K562 (cell line): ENCODE data around the gene BCL7B. TPM values are rescaled to one million over a fixed set of nuclear protein-coding genes. Genes with fewer than 3 reads are reported as not detected.

Experiments used
- CCNT2 ChIP-seq: IDR thresholded peaks from 2 replicates; pipeline ENCODE4 v1.6.1; 2011; ENCODE audit warnings: borderline replicate concordance, low read depth, mild to moderate bottlenecking, moderate library complexity, mixed read lengths, low read length; ENCODE audit not compliant: insufficient read length; ENCODE audit errors: extremely low read depth
- MAZ ChIP-seq, 2 experiments: fragments of 450-650 bp in 1 of 2; sonication (generic) in 1 of 2; formaldehyde crosslinking; IDR thresholded peaks in 1 of 2; conservative IDR thresholded peaks in 1 of 2; 2 replicates each; pipeline versions ENCODE4 v1.4.0 to v1.5.0; 2020; ENCODE audit warnings: mild to moderate bottlenecking in 1 of 2, missing genetic modification reagents in 1 of 2
- PHB2 ChIP-seq: fragments of 450-650 bp; IDR thresholded peaks from 2 replicates; pipeline ENCODE4 v1.6.1; 2017; ENCODE audit warnings: low read depth
- TAF7 ChIP-seq: fragments of 450-650 bp; IDR thresholded peaks from 2 replicates; pipeline ENCODE4 v1.6.1; 2016; ENCODE audit warnings: missing genetic modification characterization, missing compliant biosample characterization
- TOE1 ChIP-seq, 2 experiments: fragments of 450-650 bp in 1 of 2; sonication (generic) in 1 of 2; formaldehyde crosslinking in 1 of 2; IDR thresholded peaks; 2 replicates each; pipeline versions ENCODE4 v1.7.1 to v1.8.0; 2016 to 2022; ENCODE audit warnings: borderline replicate concordance in 2 of 2, mild to moderate bottlenecking in 2 of 2, antibody characterized with exemption in 1 of 2, inconsistent platforms in 1 of 2, low read depth in 1 of 2, missing genetic modification reagents in 1 of 2, moderate library complexity in 1 of 2
- ZNF133 ChIP-seq: fragments of 250-450 bp; sonication (Bioruptor Pico); IDR thresholded peaks from 2 replicates; pipeline ENCODE4 v1.4.0; 2020; ENCODE audit warnings: mild to moderate bottlenecking
- ZNF165 ChIP-seq: fragments of 250-450 bp; sonication (Bioruptor Pico); IDR thresholded peaks from 2 replicates; pipeline ENCODE4 v1.4.0; 2020; ENCODE audit warnings: borderline replicate concordance
- polyA plus RNA-seq, 8 experiments: library from polyadenylated mRNA; depleted of rRNA in 4 of 8; stranded (reverse) in 5 of 8; unstranded in 3 of 8; fragments of >200 nt; fragmentation: Nextera tagmentation in 2 of 8; fragmentation: Illumina TruSeq in 1 of 8; extraction: Ambion mirVana in 2 of 8; extraction: Trizol in 1 of 8; gene quantifications; 2 replicates each; pipeline versions ENCODE4 v1.2.1 to v1.2.3, GENCODE V29; 2011 to 2014; ENCODE audit warnings: inconsistent platforms in 1 of 8, missing spikeins in 1 of 8
- total RNA-seq, 7 experiments: library from RNA; depleted of rRNA in 6 of 7; stranded (reverse); fragments of >200 nt in 6 of 7; fragmentation: Illumina TruSeq in 2 of 7; extraction: Trizol in 2 of 7; gene quantifications; 2 replicates each; pipeline versions ENCODE4 v1.2.1 to v1.2.3, GENCODE V29; 2011 to 2021; ENCODE audit warnings: low replicate concordance in 1 of 7
- TF ChIP-seq, protein P1 (sequence below): fragments of 200-600 bp; sonication (generic); IDR thresholded peaks from one replicate; pipeline ENCODE4 v1.6.1; 2012; ENCODE audit warnings: mild to moderate bottlenecking, low read depth, low read length, inconsistent platforms
- TF ChIP-seq, protein P2 (sequence below), 2 experiments: fragments of 450-650 bp; IDR thresholded peaks; 2 replicates each; pipeline ENCODE4 v1.6.1; 2018; ENCODE audit warnings: mild to moderate bottlenecking in 2 of 2, low read depth in 1 of 2; ENCODE audit not compliant: partially characterized antibody in 2 of 2

BCL7B gene
- total and polyA plus RNA-seq, 9 of the 15 experiments (the other 6 are each of a cell fraction or from before 2014, with no cell fraction given): 10.0 to 73.2 (median 32.9) TPM

DNA sequence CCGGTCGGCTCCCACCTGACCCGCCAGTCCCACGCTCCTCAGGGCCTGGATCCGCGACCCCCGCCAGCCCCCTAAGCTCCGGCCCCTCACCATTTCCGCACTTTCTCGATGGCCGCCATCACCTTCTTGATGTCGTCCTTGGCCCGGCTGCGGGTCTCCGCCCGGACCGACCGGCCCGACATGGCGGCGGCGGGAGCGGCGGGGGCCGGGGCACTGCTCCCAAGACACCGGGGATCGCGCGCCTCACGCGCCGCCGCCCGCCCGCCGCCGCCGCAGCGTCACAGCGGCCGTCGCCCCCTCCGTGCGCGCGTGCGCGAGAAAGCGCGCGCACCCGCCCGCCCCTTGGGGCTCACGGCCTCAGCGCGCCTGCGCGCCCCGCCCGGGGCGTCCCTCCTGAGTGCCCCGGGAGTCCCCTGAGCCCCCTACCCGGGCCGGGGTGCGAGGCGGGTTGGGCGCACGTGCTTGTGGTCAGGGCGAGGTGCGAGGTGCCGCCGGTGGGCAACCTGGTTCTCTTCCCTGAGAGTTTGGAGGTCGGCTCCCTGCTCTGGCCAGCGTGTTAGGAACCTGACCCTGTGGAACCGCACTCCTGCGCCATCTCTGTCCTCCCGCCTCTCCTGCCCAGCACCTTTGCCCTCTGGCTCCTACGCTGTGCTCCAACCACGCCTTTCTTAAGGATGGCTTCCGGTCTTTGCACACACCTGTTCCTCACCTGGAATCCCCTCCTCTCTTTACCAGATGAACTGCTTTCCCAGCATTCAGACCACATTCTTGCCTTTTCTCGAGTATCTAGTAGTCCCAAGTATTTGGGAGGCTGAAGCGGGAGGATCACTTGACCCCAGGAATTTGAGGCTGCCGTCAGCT lies at the start of gene BCL7B (continued):
- TF ChIP-seq, protein P1, sequence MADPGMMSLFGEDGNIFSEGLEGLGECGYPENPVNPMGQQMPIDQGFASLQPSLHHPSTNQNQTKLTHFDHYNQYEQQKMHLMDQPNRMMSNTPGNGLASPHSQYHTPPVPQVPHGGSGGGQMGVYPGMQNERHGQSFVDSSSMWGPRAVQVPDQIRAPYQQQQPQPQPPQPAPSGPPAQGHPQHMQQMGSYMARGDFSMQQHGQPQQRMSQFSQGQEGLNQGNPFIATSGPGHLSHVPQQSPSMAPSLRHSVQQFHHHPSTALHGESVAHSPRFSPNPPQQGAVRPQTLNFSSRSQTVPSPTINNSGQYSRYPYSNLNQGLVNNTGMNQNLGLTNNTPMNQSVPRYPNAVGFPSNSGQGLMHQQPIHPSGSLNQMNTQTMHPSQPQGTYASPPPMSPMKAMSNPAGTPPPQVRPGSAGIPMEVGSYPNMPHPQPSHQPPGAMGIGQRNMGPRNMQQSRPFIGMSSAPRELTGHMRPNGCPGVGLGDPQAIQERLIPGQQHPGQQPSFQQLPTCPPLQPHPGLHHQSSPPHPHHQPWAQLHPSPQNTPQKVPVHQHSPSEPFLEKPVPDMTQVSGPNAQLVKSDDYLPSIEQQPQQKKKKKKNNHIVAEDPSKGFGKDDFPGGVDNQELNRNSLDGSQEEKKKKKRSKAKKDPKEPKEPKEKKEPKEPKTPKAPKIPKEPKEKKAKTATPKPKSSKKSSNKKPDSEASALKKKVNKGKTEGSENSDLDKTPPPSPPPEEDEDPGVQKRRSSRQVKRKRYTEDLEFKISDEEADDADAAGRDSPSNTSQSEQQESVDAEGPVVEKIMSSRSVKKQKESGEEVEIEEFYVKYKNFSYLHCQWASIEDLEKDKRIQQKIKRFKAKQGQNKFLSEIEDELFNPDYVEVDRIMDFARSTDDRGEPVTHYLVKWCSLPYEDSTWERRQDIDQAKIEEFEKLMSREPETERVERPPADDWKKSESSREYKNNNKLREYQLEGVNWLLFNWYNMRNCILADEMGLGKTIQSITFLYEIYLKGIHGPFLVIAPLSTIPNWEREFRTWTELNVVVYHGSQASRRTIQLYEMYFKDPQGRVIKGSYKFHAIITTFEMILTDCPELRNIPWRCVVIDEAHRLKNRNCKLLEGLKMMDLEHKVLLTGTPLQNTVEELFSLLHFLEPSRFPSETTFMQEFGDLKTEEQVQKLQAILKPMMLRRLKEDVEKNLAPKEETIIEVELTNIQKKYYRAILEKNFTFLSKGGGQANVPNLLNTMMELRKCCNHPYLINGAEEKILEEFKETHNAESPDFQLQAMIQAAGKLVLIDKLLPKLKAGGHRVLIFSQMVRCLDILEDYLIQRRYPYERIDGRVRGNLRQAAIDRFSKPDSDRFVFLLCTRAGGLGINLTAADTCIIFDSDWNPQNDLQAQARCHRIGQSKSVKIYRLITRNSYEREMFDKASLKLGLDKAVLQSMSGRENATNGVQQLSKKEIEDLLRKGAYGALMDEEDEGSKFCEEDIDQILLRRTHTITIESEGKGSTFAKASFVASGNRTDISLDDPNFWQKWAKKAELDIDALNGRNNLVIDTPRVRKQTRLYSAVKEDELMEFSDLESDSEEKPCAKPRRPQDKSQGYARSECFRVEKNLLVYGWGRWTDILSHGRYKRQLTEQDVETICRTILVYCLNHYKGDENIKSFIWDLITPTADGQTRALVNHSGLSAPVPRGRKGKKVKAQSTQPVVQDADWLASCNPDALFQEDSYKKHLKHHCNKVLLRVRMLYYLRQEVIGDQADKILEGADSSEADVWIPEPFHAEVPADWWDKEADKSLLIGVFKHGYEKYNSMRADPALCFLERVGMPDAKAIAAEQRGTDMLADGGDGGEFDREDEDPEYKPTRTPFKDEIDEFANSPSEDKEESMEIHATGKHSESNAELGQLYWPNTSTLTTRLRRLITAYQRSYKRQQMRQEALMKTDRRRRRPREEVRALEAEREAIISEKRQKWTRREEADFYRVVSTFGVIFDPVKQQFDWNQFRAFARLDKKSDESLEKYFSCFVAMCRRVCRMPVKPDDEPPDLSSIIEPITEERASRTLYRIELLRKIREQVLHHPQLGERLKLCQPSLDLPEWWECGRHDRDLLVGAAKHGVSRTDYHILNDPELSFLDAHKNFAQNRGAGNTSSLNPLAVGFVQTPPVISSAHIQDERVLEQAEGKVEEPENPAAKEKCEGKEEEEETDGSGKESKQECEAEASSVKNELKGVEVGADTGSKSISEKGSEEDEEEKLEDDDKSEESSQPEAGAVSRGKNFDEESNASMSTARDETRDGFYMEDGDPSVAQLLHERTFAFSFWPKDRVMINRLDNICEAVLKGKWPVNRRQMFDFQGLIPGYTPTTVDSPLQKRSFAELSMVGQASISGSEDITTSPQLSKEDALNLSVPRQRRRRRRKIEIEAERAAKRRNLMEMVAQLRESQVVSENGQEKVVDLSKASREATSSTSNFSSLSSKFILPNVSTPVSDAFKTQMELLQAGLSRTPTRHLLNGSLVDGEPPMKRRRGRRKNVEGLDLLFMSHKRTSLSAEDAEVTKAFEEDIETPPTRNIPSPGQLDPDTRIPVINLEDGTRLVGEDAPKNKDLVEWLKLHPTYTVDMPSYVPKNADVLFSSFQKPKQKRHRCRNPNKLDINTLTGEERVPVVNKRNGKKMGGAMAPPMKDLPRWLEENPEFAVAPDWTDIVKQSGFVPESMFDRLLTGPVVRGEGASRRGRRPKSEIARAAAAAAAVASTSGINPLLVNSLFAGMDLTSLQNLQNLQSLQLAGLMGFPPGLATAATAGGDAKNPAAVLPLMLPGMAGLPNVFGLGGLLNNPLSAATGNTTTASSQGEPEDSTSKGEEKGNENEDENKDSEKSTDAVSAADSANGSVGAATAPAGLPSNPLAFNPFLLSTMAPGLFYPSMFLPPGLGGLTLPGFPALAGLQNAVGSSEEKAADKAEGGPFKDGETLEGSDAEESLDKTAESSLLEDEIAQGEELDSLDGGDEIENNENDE: no peak
- 0 out of 2 replicates have a peak, but pooled peaks have one; percentile 64 for TF ChIP-seq ZNF133 (CRISPR knock-in tag)
- peak in 1 of 2 experiments; percentile 85; a peak in 3 of 4 replicates for TF ChIP-seq MAZ (CRISPR knock-in tag; conservative IDR thresholded peaks at IDR 0.05 in 1 of 2, IDR thresholded peaks at IDR 0.05 in 1 of 2)
- TF ChIP-seq, protein P2, sequence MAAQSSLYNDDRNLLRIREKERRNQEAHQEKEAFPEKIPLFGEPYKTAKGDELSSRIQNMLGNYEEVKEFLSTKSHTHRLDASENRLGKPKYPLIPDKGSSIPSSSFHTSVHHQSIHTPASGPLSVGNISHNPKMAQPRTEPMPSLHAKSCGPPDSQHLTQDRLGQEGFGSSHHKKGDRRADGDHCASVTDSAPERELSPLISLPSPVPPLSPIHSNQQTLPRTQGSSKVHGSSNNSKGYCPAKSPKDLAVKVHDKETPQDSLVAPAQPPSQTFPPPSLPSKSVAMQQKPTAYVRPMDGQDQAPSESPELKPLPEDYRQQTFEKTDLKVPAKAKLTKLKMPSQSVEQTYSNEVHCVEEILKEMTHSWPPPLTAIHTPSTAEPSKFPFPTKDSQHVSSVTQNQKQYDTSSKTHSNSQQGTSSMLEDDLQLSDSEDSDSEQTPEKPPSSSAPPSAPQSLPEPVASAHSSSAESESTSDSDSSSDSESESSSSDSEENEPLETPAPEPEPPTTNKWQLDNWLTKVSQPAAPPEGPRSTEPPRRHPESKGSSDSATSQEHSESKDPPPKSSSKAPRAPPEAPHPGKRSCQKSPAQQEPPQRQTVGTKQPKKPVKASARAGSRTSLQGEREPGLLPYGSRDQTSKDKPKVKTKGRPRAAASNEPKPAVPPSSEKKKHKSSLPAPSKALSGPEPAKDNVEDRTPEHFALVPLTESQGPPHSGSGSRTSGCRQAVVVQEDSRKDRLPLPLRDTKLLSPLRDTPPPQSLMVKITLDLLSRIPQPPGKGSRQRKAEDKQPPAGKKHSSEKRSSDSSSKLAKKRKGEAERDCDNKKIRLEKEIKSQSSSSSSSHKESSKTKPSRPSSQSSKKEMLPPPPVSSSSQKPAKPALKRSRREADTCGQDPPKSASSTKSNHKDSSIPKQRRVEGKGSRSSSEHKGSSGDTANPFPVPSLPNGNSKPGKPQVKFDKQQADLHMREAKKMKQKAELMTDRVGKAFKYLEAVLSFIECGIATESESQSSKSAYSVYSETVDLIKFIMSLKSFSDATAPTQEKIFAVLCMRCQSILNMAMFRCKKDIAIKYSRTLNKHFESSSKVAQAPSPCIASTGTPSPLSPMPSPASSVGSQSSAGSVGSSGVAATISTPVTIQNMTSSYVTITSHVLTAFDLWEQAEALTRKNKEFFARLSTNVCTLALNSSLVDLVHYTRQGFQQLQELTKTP (IDR thresholded peaks at IDR 0.05; ENCODE audit: low read depth in 1 of 2, partially characterized antibody in 2 of 2): peak in 1 of 2 experiments; percentile 26
- peak; percentile 50 for TF ChIP-seq TAF7
- TF ChIP-seq PHB2: no peak
- TF ChIP-seq TOE1 (IDR thresholded peaks at IDR 0.05; ENCODE audit: borderline replicate concordance): peak; percentile 60; the same call in 1 of the 2 replicates
- no peak for TF ChIP-seq TOE1 (CRISPR knock-in tag; IDR thresholded peaks at IDR 0.05; ENCODE audit: borderline replicate concordance, low read depth)
- peak; percentile 67 for TF ChIP-seq CCNT2
- 0 out of 2 replicates have a peak, but pooled peaks have one; percentile 15 for TF ChIP-seq ZNF165 (CRISPR knock-in tag)
